A673 (cell line): Measurements from ENCODE around the gene DPP9. TPM values are rescaled to one million over a fixed set of nuclear protein-coding genes. Genes with fewer than 3 reads are reported as not detected.

ENCODE experiments used
- BruUV-seq: library from RNA; stranded (reverse); fragments of 400-500 nt; replicated peaks from 2 replicates; lab custom pipeline; 2021; lab: Mats Ljungman, UMichigan
- CTCF ChIA-PET: fragments of 300-600 bp; sonication (Branson Sonifier 250); formaldehyde crosslinking; loops from one replicate; lab custom pipeline; 2022; ENCODE audit warnings: antibody characterized with exemption; lab: Charles Lee
- POLR2A ChIA-PET: fragments of 300-600 bp; sonication (Branson Sonifier 250); formaldehyde crosslinking; loops from one replicate; lab custom pipeline; 2022; ENCODE audit warnings: antibody characterized with exemption; ENCODE audit not compliant: low non-redundant PET; lab: Charles Lee
- DNase-seq: peaks from one replicate; pipeline ENCODE4 v3.0.0-alpha.2; 2015; ENCODE audit warnings: low spot score
- H3K27ac ChIP-seq: fragments of 200-600 bp; sonication (generic); 2 replicates; pipeline ENCODE4 v1.5.1; 2016; ENCODE audit warnings: mixed run types, low read depth, mild to moderate bottlenecking, mixed read lengths, antibody characterized with exemption, low read length; ENCODE audit not compliant: poor library complexity, severe bottlenecking
- H3K27me3 ChIP-seq: fragments of 200-600 bp; sonication (generic); replicated peaks from 2 replicates; pipeline ENCODE4 v1.6.1; 2017; ENCODE audit warnings: mixed run types, low read depth, mild to moderate bottlenecking, mixed read lengths, antibody characterized with exemption, low read length; ENCODE audit not compliant: insufficient read depth, poor library complexity
- H3K36me3 ChIP-seq: fragments of 200-600 bp; sonication (generic); 2 replicates; pipeline ENCODE4 v1.6.1; 2016; ENCODE audit warnings: mixed run types, mild to moderate bottlenecking, mixed read lengths, antibody characterized with exemption, low read length; ENCODE audit not compliant: insufficient read depth, poor library complexity, severe bottlenecking
- H3K4me1 ChIP-seq: fragments of 200-600 bp; sonication (generic); 2 replicates; pipeline ENCODE4 v1.6.1; 2017; ENCODE audit warnings: mixed run types, mild to moderate bottlenecking, mixed read lengths, antibody characterized with exemption, low read length; ENCODE audit not compliant: insufficient read depth, poor library complexity, severe bottlenecking
- H3K4me3 ChIP-seq: fragments of 200-600 bp; sonication (generic); 2 replicates; pipeline ENCODE4 v1.5.1; 2016; ENCODE audit warnings: low read depth, mixed run types, mild to moderate bottlenecking, mixed read lengths, low read length; ENCODE audit not compliant: poor library complexity, severe bottlenecking
- H3K9me3 ChIP-seq: fragments of 200-600 bp; sonication (generic); 2 replicates; pipeline ENCODE4 v1.6.1; 2016; ENCODE audit warnings: mixed run types, low read depth, mild to moderate bottlenecking, mixed read lengths, antibody characterized with exemption, low read length; ENCODE audit not compliant: poor library complexity, severe bottlenecking
- CTCF ChIP-seq: fragments of 300-800, 200-600 bp; sonication (generic); conservative IDR thresholded peaks from 2 replicates; pipeline ENCODE4 v1.5.1; 2017; ENCODE audit warnings: low read depth, mild to moderate bottlenecking, antibody characterized with exemption, low read length, moderate library complexity, mixed read lengths
- EZH2 ChIP-seq: fragments of 200-600 bp; sonication (generic); IDR thresholded peaks from 2 replicates; pipeline ENCODE4 v1.6.1; 2017; ENCODE audit warnings: borderline replicate concordance, low read depth, mild to moderate bottlenecking, mixed read lengths, antibody characterized with exemption, low read length; ENCODE audit not compliant: poor library complexity, severe bottlenecking
- intact Hi-C: fragments of 100-400 bp; cut with micrococcal nuclease; formaldehyde crosslinking; loops from one replicate; pipeline ENCODE4 v1.10.0; 2022; ENCODE audit not compliant: unreplicated experiment
- total RNA-seq: library from RNA; stranded (reverse); gene quantifications from 2 replicates; pipeline ENCODE4 v1.2.3, GENCODE V29; 2021

DPP9 gene
- total RNA-seq, 1 experiment from 2014 or later, result 65.7 TPM

DNA sequence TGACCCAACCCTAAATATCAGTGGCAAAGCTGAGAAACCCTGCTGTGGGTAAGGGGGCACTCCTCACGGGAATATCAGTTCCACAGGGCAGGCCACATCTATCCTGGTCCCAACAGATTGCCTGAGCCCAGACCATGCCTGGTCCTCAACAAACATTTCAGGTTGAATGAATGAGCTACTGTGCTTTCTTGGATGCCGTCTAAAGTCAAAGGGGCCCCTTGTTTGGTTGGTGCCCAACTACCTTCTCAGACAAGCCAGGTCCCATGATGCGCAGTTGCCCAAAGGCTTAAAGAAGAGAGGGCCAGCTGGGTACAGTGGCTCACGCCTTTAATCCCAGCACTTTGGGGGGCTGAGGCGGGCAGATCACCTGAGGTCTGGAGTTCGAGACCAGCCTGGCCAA, 2.4 kb downstream of the DPP9 start:
- no peak for DNase-seq
- Histone ChIP-seq H3K36me3 (peaks cover 21% of the 10 kb centered on the region), H3K9me3 (no peaks in the 10 kb centered on the region), H3K4me1 (peaks cover 13% of the 10 kb centered on the region), H3K4me3 (no peak overlapping the region), H3K27ac (no peak overlapping the region), H3K27me3 (no peaks in the 10 kb centered on the region)
- intact Hi-C loops, result no loop called here
- POLR2A ChIA-PET, result no interaction called here
- CTCF ChIA-PET, result no interaction called here
- no peak for TF ChIP-seq EZH2
- TF ChIP-seq CTCF, result no peak
- no TSS peak for BruUV-seq

- ChIA-PET CTCF (no interaction called here), POLR2A (no interaction called here)
- Histone ChIP-seq H3K27me3 (no peaks in the 10 kb centered on the region), H3K9me3 (no peaks in the 10 kb centered on the region), H3K36me3 (peaks cover 21% of the 10 kb centered on the region), H3K27ac (no peak overlapping the region), H3K4me1 (peaks cover 13% of the 10 kb centered on the region), H3K4me3 (no peak overlapping the region)
- DNase-seq, result no peak
- TF ChIP-seq CTCF, result no peak
- no peak for TF ChIP-seq EZH2
- intact Hi-C loops, result no loop called here
- BruUV-seq, result no TSS peak
These were observed 3.5 kb downstream of the DPP9 start for GRCh38 chr19:4720037-4720700.

- ChIA-PET CTCF (no interaction called here), POLR2A (no interaction called here)
- intact Hi-C loops, result no loop called here
- no peak for DNase-seq
- BruUV-seq, result no TSS peak
- H3K4me3 ChIP-seq, result no peak overlapping the region
- TF ChIP-seq EZH2 (no peak), CTCF (no peak)
- H3K4me1 ChIP-seq, result peaks cover 13% of the 10 kb centered on the region
- no peak overlapping the region for H3K27ac ChIP-seq
- no peaks in the 10 kb centered on the region for H3K27me3 ChIP-seq
- H3K36me3 ChIP-seq, result peaks cover 21% of the 10 kb centered on the region
- H3K9me3 ChIP-seq, result no peaks in the 10 kb centered on the region
These were observed 4.2 kb downstream of the DPP9 start for GRCh38 chr19:4719499-4719866.
